ENCODE data around the gene ABR.
"Not testable (repeated sequence)": the region's sequence is repeated elsewhere in the genome, so short reads cannot be mapped to it uniquely, and the experiment has no call there.

ABR gene

DNA sequence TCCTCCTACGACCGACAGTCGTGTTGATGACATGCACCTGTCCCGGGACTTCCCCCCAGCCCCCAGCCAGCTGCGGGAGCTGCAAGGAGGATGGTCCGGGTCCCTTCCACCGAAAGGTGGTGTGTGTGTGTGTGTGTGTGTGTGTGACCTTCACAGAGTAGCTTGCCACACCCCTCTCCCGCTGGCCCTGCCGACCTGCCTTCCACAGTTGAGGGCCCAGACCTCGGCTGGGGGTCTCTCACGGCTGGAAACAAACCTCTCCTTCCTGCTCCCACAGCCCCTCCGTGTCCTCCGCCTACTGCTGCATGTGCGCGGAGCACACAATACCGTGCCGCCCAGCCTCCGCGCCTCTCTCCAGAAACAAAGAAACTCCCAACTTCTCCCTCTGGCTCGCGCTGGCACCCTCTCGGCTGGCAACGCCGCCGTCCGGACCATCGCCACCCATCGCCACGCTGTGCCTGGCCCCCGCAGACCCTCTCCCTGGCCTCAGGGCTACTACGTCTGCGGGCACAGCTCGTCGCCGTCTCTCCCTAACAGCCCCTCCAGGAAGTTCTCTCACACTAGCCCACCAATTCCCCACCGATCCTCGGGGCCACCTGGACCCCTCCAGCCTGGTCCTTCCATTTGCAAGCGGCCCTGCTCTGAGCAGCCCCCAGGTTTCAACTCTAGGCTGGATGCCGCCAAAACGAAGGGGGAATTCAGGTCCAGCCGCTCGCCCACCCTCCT is 101.6 kb downstream of the ABR start:
- Histone ChIP-seq H3K27me3 (replicated peaks; ENCODE audit: control insufficient read depth, insufficient read depth, low read length) (no peaks in the 10 kb centered on the region), H3K4me1 (ENCODE audit: control insufficient read depth, insufficient read depth, low read length) (peaks cover 7% of the 10 kb centered on the region), H3K9ac (ENCODE audit: low read length) (no peak overlapping the region), H3K9me3 (ENCODE audit: control insufficient read depth, low read length) (no peaks in the 10 kb centered on the region), H3K4me3 (ENCODE audit: low read length) (no peak overlapping the region), H3K36me3 (ENCODE audit: control insufficient read depth, insufficient read depth, low read length, severe bottlenecking) (peaks cover 34% of the 10 kb centered on the region)
- no peak for DNase-seq (ENCODE audit: low read depth)

DNA sequence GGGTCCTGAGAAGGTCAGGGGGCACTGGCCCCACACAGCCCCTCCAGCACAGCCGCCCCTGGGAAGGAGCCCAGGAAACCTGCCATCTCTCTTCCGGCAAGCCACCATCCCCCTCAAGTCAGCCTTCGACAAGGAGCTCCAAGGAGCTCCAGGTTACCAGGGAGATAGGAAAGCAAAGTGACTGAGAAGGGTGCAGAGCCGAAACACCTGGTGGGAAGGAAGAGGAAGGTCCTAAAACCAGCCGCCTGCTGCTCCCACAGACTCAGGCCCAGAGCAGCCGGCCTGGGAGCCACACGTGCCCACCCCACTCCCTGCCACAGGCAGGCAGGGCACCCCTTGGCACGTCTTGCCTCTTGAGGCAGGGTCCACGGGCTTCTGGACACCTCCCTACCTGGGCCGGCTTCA is 102.2 kb downstream of the ABR start:
- Histone ChIP-seq H3K9ac (ENCODE audit: low read length) (no peak overlapping the region), H3K27me3 (replicated peaks; ENCODE audit: control insufficient read depth, insufficient read depth, low read length) (no peaks in the 10 kb centered on the region), H3K9me3 (ENCODE audit: control insufficient read depth, low read length) (no peaks in the 10 kb centered on the region), H3K36me3 (ENCODE audit: control insufficient read depth, insufficient read depth, low read length, severe bottlenecking) (peaks cover 32% of the 10 kb centered on the region), H3K4me3 (ENCODE audit: low read length) (no peak overlapping the region), H3K4me1 (ENCODE audit: control insufficient read depth, insufficient read depth, low read length) (peaks cover 7% of the 10 kb centered on the region)
- DNase-seq (ENCODE audit: low read depth): no peak

DNA sequence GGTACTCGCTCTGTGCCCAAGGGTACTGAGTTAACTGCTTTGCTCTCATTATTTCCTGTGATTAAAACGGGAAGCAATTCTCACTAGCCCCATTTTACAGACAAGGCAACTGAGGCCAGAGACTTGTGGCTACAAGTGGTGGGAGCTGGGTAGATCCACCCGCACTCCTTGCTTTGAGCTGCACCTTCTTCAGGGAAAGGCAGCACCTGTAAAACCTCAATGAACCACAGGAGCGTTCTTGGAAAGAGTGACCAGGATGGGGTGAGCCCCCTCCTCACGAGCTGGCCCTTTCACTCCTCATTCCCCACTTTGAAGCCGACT is 102.8 kb downstream of the ABR start:
- Histone ChIP-seq H3K36me3 (ENCODE audit: control insufficient read depth, insufficient read depth, low read length, severe bottlenecking) (peaks cover 32% of the 10 kb centered on the region), H3K27me3 (replicated peaks; ENCODE audit: control insufficient read depth, insufficient read depth, low read length) (no peaks in the 10 kb centered on the region), H3K4me1 (ENCODE audit: control insufficient read depth, insufficient read depth, low read length) (peaks cover 4% of the 10 kb centered on the region), H3K9ac (ENCODE audit: low read length) (no peak overlapping the region), H3K4me3 (ENCODE audit: low read length) (no peak overlapping the region), H3K9me3 (ENCODE audit: control insufficient read depth, low read length) (no peaks in the 10 kb centered on the region)
- DNase-seq (ENCODE audit: low read depth): no peak

DNA sequence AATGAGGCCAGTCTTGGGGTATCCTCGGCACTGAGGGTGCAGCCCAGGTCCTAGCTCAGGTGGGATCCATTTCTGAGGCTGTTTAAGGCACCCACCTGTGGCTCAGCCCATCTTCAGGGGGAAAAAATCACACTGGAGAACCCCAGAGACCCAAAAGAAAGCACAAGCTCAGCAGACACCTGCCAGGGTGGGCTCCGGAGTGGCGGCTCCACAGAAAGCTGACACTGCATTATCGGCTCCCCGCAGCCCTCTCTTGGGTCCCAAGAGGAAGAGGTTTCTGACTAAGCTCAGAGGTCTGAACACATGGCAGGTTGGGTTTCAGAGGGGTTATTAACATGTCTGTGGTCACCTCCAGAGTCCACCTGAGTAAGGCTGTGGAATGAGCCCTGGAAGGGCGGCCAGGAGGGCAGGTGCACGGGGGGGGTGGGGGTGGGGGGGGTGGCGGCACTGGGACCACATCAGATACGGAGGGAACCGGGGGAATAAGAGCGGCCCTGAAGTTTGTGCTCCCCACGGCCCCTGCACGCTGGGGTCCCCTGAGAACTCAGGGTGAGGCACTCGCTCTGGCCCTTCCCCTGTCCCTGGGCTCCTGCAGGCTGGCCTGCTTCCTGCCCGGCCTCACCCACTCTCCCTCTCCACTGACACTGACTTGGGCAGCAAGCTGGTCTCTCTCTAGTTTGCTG is 103.3 kb downstream of the ABR start:
- no peak for DNase-seq (ENCODE audit: low read depth)
- Histone ChIP-seq H3K27me3 (replicated peaks; ENCODE audit: control insufficient read depth, insufficient read depth, low read length) (no peaks in the 10 kb centered on the region), H3K4me3 (ENCODE audit: low read length) (no peak overlapping the region)

DNA sequence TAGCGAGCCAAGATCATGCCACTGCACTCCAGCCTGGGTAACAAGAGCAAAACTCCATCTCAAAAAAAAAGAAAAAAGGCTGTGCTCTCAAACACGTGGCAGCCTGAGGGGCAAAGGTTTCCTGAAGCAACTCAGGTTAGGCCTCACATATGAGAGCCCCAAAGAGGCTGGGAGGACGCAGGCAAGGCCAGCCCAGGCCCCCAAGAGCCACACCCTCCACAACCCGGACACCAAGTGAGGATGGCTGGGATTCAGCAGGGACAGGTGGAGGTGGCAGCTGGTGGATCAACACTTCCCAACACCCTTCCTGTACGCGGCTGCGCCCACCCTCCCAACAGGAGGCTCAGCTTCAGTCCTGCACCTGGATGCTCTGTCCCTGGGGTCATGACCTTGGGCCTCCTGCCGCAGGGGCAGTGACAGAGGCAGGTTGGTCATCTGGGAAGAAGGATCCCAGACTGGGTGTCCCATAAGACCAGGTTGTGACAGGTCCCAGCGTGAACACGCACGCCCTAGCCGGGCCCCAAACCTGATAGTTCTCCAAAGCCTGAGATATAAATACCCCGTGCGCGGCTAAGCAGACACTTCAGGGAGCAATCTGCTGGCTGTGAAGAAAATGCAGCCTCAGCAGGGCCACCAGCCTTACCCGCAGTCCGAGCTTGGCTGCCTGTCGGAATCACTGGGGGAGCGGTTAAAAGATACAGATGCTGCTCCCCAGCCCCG is 104.7 kb downstream of the ABR start:
- Histone ChIP-seq H3K9me3 (ENCODE audit: control insufficient read depth, low read length) (no peaks in the 10 kb centered on the region), H3K27me3 (replicated peaks; ENCODE audit: control insufficient read depth, insufficient read depth, low read length) (no peaks in the 10 kb centered on the region), H3K4me1 (ENCODE audit: control insufficient read depth, insufficient read depth, low read length) (no peaks in the 10 kb centered on the region), H3K9ac (ENCODE audit: low read length) (no peak overlapping the region), H3K4me3 (ENCODE audit: low read length) (no peak overlapping the region), H3K36me3 (ENCODE audit: control insufficient read depth, insufficient read depth, low read length, severe bottlenecking) (peaks cover 39% of the 10 kb centered on the region)
- no peak for DNase-seq (ENCODE audit: low read depth)

More for the DNA sequence above, 103.3 kb downstream of the ABR start:
- H3K4me1 ChIP-seq (ENCODE audit: control insufficient read depth, insufficient read depth, low read length): peaks cover 4% of the 10 kb centered on the region
- H3K9ac ChIP-seq (ENCODE audit: low read length): no peak overlapping the region
- peaks cover 31% of the 10 kb centered on the region for H3K36me3 ChIP-seq (ENCODE audit: control insufficient read depth, insufficient read depth, low read length, severe bottlenecking)
- H3K9me3 ChIP-seq (ENCODE audit: control insufficient read depth, low read length): no peaks in the 10 kb centered on the region

- not testable (repeated sequence) for DNase-seq (ENCODE audit: low read depth); H3K9me3 ChIP-seq (ENCODE audit: control insufficient read depth, low read length); H3K9ac ChIP-seq (ENCODE audit: low read length); H3K4me1 ChIP-seq (ENCODE audit: control insufficient read depth, insufficient read depth, low read length); H3K27me3 ChIP-seq (replicated peaks; ENCODE audit: control insufficient read depth, insufficient read depth, low read length); H3K4me3 ChIP-seq (ENCODE audit: low read length)
- H3K36me3 ChIP-seq (ENCODE audit: control insufficient read depth, insufficient read depth, low read length, severe bottlenecking): peaks cover 39% of the 10 kb centered on the region
These were observed 105.7 kb downstream of the ABR start for GRCh38 chr17:1073963-1074625.

- no peaks in the 10 kb centered on the region for H3K27me3 ChIP-seq (replicated peaks; ENCODE audit: control insufficient read depth, insufficient read depth, low read length)
- no peak for DNase-seq (ENCODE audit: low read depth)
- no peak overlapping the region for H3K9ac ChIP-seq (ENCODE audit: low read length)
- H3K9me3 ChIP-seq (ENCODE audit: control insufficient read depth, low read length): no peaks in the 10 kb centered on the region
- no peaks in the 10 kb centered on the region for H3K4me1 ChIP-seq (ENCODE audit: control insufficient read depth, insufficient read depth, low read length)
- peaks cover 44% of the 10 kb centered on the region for H3K36me3 ChIP-seq (ENCODE audit: control insufficient read depth, insufficient read depth, low read length, severe bottlenecking)
- no peak overlapping the region for H3K4me3 ChIP-seq (ENCODE audit: low read length)
These were observed 106.4 kb downstream of the ABR start for GRCh38 chr17:1073241-1073962.

DNA sequence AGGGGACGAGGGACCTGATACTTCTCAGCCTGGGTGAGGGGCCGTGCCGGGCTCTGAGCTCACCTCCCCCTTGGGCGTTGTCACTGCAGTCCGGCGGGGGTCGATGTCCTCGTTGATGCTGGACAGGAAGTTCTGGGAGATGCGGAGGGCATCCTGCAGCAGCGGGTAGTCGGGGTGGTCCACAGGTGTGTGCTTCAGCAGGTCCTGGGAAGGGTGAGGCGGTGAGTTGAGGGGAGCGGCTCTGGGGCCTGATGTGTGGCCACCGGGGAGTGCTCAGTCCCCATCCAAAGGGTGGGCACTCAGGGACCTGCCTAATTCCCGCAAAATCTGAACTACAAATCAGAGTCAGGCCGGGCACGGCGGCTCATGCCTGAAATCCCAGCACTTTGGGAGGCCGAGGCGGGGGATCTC is 107.2 kb downstream of the ABR start:
- DNase-seq (ENCODE audit: low read depth): no peak
- Histone ChIP-seq H3K4me1 (ENCODE audit: control insufficient read depth, insufficient read depth, low read length) (no peaks in the 10 kb centered on the region), H3K9me3 (ENCODE audit: control insufficient read depth, low read length) (no peaks in the 10 kb centered on the region), H3K9ac (ENCODE audit: low read length) (no peak overlapping the region), H3K4me3 (ENCODE audit: low read length) (no peak overlapping the region), H3K27me3 (replicated peaks; ENCODE audit: control insufficient read depth, insufficient read depth, low read length) (no peaks in the 10 kb centered on the region), H3K36me3 (ENCODE audit: control insufficient read depth, insufficient read depth, low read length, severe bottlenecking) (peaks cover 50% of the 10 kb centered on the region)

GRCh38 chr17:1071103-1071825 is 108.5 kb downstream of the ABR start:
- DNase-seq (ENCODE audit: low read depth): no peak
- Histone ChIP-seq H3K9ac (ENCODE audit: low read length) (no peak overlapping the region), H3K4me1 (ENCODE audit: control insufficient read depth, insufficient read depth, low read length) (no peaks in the 10 kb centered on the region), H3K4me3 (ENCODE audit: low read length) (no peak overlapping the region), H3K36me3 (ENCODE audit: control insufficient read depth, insufficient read depth, low read length, severe bottlenecking) (peaks cover 53% of the 10 kb centered on the region), H3K27me3 (replicated peaks; ENCODE audit: control insufficient read depth, insufficient read depth, low read length) (no peaks in the 10 kb centered on the region), H3K9me3 (ENCODE audit: control insufficient read depth, low read length) (no peaks in the 10 kb centered on the region)

GRCh38 chr17:1070411-1070810 is 109.4 kb downstream of the ABR start:
- Histone ChIP-seq H3K4me1 (ENCODE audit: control insufficient read depth, insufficient read depth, low read length) (no peaks in the 10 kb centered on the region), H3K9ac (ENCODE audit: low read length) (no peak overlapping the region), H3K27me3 (replicated peaks; ENCODE audit: control insufficient read depth, insufficient read depth, low read length) (no peaks in the 10 kb centered on the region), H3K4me3 (ENCODE audit: low read length) (no peak overlapping the region), H3K9me3 (ENCODE audit: control insufficient read depth, low read length) (peaks cover 8% of the 10 kb centered on the region), H3K36me3 (ENCODE audit: control insufficient read depth, insufficient read depth, low read length, severe bottlenecking) (peaks cover 58% of the 10 kb centered on the region)
- DNase-seq (ENCODE audit: low read depth): no peak
